Mammary epithelial cell (primary cell): ENCODE results near the gene TUBE1.

Experiments
- EZH2 ChIP-seq: IDR thresholded peaks from 2 replicates; pipeline ENCODE4 v1.6.1; 2012; ENCODE audit warnings: low read length, inconsistent platforms, borderline replicate concordance
- TF ChIP-seq, protein P1 (sequence below), 2 donors: IDR thresholded peaks in 1 of 2; conservative IDR thresholded peaks in 1 of 2; 2 replicates each; pipeline ENCODE4 v1.5.1; 2011 to 2012; ENCODE audit warnings: inconsistent platforms in 2 of 2, low read length in 2 of 2, mild to moderate bottlenecking in 2 of 2, control low read depth in 1 of 2, low read depth in 1 of 2; ENCODE audit not compliant: insufficient read depth in 1 of 2; ENCODE audit errors: extremely low read depth in 1 of 2

DNA sequence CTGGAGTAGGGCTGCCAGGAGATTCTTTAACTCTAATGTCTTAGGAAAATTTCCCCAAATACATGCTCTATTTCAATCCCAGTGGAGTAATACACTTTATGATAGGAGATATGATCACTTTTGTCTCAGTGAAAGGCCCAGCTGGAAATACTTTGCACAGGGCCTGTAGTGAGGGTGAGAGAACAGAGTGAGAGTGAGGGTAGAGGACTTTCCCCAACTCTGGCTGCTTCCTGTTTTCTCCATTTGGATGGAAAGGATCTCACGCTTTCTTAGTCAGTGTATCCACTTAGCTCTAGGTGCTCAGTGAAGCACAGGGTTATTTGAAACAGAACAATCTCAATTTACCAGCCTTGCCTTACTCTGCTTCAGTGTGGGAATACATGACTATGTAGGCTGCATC lies 36.7 kb upstream of the TUBE1 start:
- TF ChIP-seq, protein P1, sequence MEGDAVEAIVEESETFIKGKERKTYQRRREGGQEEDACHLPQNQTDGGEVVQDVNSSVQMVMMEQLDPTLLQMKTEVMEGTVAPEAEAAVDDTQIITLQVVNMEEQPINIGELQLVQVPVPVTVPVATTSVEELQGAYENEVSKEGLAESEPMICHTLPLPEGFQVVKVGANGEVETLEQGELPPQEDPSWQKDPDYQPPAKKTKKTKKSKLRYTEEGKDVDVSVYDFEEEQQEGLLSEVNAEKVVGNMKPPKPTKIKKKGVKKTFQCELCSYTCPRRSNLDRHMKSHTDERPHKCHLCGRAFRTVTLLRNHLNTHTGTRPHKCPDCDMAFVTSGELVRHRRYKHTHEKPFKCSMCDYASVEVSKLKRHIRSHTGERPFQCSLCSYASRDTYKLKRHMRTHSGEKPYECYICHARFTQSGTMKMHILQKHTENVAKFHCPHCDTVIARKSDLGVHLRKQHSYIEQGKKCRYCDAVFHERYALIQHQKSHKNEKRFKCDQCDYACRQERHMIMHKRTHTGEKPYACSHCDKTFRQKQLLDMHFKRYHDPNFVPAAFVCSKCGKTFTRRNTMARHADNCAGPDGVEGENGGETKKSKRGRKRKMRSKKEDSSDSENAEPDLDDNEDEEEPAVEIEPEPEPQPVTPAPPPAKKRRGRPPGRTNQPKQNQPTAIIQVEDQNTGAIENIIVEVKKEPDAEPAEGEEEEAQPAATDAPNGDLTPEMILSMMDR (conservative IDR thresholded peaks at IDR 0.05 in 1 of 2, IDR thresholded peaks at IDR 0.05 in 1 of 2; ENCODE audit: extremely low read depth in 1 of 2, insufficient read depth in 1 of 2, low read depth in 1 of 2, low read length in 2 of 2): no peak
- no peak for TF ChIP-seq EZH2
